Measurements from ENCODE around the gene NRL. TPM values are rescaled to one million over a fixed set of nuclear protein-coding genes. Genes with fewer than 3 reads are reported as not detected.
"Not testable (repeated sequence)": the region's sequence is repeated elsewhere in the genome, so short reads cannot be mapped to it uniquely, and the experiment has no call there.

Gene NRL
- total RNA-seq, 1 experiment from 2014 or later = 2.5 TPM

GRCh38 chr14:24029687-24030086 lies 85.1 kb downstream of the NRL start:
- peaks cover 22 to 26% of the 10 kb centered on the region in 2 experiments for H3K9me3 Mint-ChIP-seq
- H4K8ac ChIP-seq (replicated peaks; ENCODE audit: insufficient read length, low read depth, low read length); H3K23ac ChIP-seq (ENCODE audit: insufficient read length, low read depth, low read length); H3K18ac ChIP-seq (ENCODE audit: insufficient read length, low read depth, low read length); H3K14ac ChIP-seq (ENCODE audit: insufficient read depth, low read length); H3K27ac Mint-ChIP-seq; H3K23me2 ChIP-seq (ENCODE audit: insufficient read length, low read depth, low read length, poor library complexity, severe bottlenecking); H2AK5ac ChIP-seq (ENCODE audit: insufficient read length, low read length); H3K56ac ChIP-seq (ENCODE audit: insufficient read length, low read depth, low read length); H3K27me3 ChIP-seq (ENCODE audit: insufficient read depth, low read length); H3T11ph ChIP-seq (ENCODE audit: low read length); H3K79me2 ChIP-seq (ENCODE audit: insufficient read depth, low read length); H4K91ac ChIP-seq (ENCODE audit: insufficient read length, low read depth, low read length); H2AFZ ChIP-seq (ENCODE audit: low read length); H3K9ac ChIP-seq (ENCODE audit: extremely low read depth, insufficient read length, low read length); H3K79me1 ChIP-seq (ENCODE audit: insufficient read depth, low read depth, low read length, poor library complexity, severe bottlenecking); H3K4ac ChIP-seq (ENCODE audit: low read depth, low read length); H3K4me2 ChIP-seq (ENCODE audit: insufficient read depth, insufficient read length, low read length); DNase-seq; H3K9me3 ChIP-seq (ENCODE audit: control insufficient read depth, low read depth, low read length); H3K4me3 Mint-ChIP-seq; H3K4me1 ChIP-seq (ENCODE audit: insufficient read depth, low read length); H2BK20ac ChIP-seq (ENCODE audit: low read depth, low read length, poor library complexity, severe bottlenecking); H3K36me3 Mint-ChIP-seq (ENCODE audit: insufficient read depth in 1 of 3, low read depth in 3 of 3); H2BK15ac ChIP-seq (ENCODE audit: low read depth, low read length); H4K20me1 ChIP-seq (ENCODE audit: control insufficient read depth, insufficient read depth, insufficient read length); H3K4me1 Mint-ChIP-seq; H4K5ac ChIP-seq (ENCODE audit: insufficient read length, low read depth, low read length); H2BK120ac ChIP-seq (ENCODE audit: low read depth, low read length, poor library complexity, severe bottlenecking); H3K27ac ChIP-seq (ENCODE audit: insufficient read length, low read depth, low read length); H2BK12ac ChIP-seq (ENCODE audit: insufficient read length, low read depth, low read length); H2BK5ac ChIP-seq (ENCODE audit: insufficient read length, low read length): not testable (repeated sequence)
- WGBS (ENCODE audit: extremely low coverage, insufficient read length, low lambda C conversion rate) = no CpG with 5 or more reads among the region's 3 CpGs
- H3K27me3 Mint-ChIP-seq (ENCODE audit: low read depth) = peaks cover 32% of the 10 kb centered on the region

Small RNA genes lying within 50 kb of the gene (microRNA-seq; reads per million reads assigned to microRNA genes)
- gene MIR7703 (ENCODE audit: borderline microRNAs expressed) = not detected

Other genes with a start within 250 kb of the NRL start
- 11.2 and 12.7 TPM in 2 replicates for gene DHRS4, start 161.2 kb downstream of the NRL start, total RNA-seq (2021)
- 9.7 and 10.2 TPM in 2 replicates for gene DHRS4L2, start 126.0 kb downstream of the NRL start, total RNA-seq (2021)
- gene CARMIL3, start 62.9 kb downstream of the NRL start, total RNA-seq (2021) = 4.7 and 5.8 TPM in 2 replicates
- gene CPNE6, start 43.4 kb downstream of the NRL start, total RNA-seq (2021) = not detected in 2 replicates
- 48.9 and 50.2 TPM in 2 replicates for gene PCK2, start 20.6 kb downstream of the NRL start, total RNA-seq (2021)
- 73.4 and 74.3 TPM in 2 replicates for gene DCAF11, start 172 bp downstream of the NRL start, total RNA-seq (2021)
- gene FITM1, start 15.7 kb upstream of the NRL start, total RNA-seq (2021) = 0.31 and 0.72 TPM in 2 replicates
- 109 TPM in 2 replicates for gene PSME1, start 21.2 kb upstream of the NRL start, total RNA-seq (2021)
- gene EMC9, start 26.6 kb upstream of the NRL start, total RNA-seq (2021) = 52.9 and 55.9 TPM in 2 replicates
- gene PSME2, start 31.7 kb upstream of the NRL start, total RNA-seq (2021) = 125 and 126 TPM in 2 replicates
- gene RNF31, start 32.5 kb upstream of the NRL start, total RNA-seq (2021) = 67.8 and 87.3 TPM in 2 replicates
- gene IRF9, start 46.3 kb upstream of the NRL start, total RNA-seq (2021) = 20.9 and 27.6 TPM in 2 replicates
- 58.0 and 58.5 TPM in 2 replicates for gene REC8, start 57.1 kb upstream of the NRL start, total RNA-seq (2021)
- gene IPO4, start 73.9 kb upstream of the NRL start, total RNA-seq (2021) = 114 and 116 TPM in 2 replicates
- 31.6 and 31.8 TPM in 2 replicates for gene TM9SF1, start 80.5 kb upstream of the NRL start, total RNA-seq (2021)
- gene TSSK4, start 90.7 kb upstream of the NRL start, total RNA-seq (2021) = not detected in 2 replicates
- gene CHMP4A, start 98.5 kb upstream of the NRL start, total RNA-seq (2021) = 42.0 and 46.2 TPM in 2 replicates
- gene MDP1, start 101.1 kb upstream of the NRL start, total RNA-seq (2021) = 18.8 and 19.0 TPM in 2 replicates
- gene NEDD8, start 117.4 kb upstream of the NRL start, total RNA-seq (2021) = 214 and 225 TPM in 2 replicates
- gene GMPR2, start 118.0 kb upstream of the NRL start, total RNA-seq (2021) = 84.7 and 86.9 TPM in 2 replicates
- 41.3 and 47.6 TPM in 2 replicates for gene TINF2, start 127.7 kb upstream of the NRL start, total RNA-seq (2021)
- gene TGM1, start 148.2 kb upstream of the NRL start, total RNA-seq (2021) = 1.8 and 2.9 TPM in 2 replicates
- 25.6 and 26.1 TPM in 2 replicates for gene RABGGTA, start 156.6 kb upstream of the NRL start, total RNA-seq (2021)
- 18.2 and 19.1 TPM in 2 replicates for gene DHRS1, start 184.8 kb upstream of the NRL start, total RNA-seq (2021)
- gene NOP9, start 184.9 kb upstream of the NRL start, total RNA-seq (2021) = 34.7 and 35.0 TPM in 2 replicates
- not detected in 2 replicates for gene CIDEB, start 193.0 kb upstream of the NRL start, total RNA-seq (2021)
- 13.0 and 13.4 TPM in 2 replicates for gene LTB4R2, start 195.2 kb upstream of the NRL start, total RNA-seq (2021)
- gene LTB4R, start 196.6 kb upstream of the NRL start, total RNA-seq (2021) = 8.9 and 9.2 TPM in 2 replicates
- 0.09 and 0.53 TPM in 2 replicates for gene ADCY4, start 220.1 kb upstream of the NRL start, total RNA-seq (2021)
- 0.35 TPM in 1 of 2 replicates, not detected in the other for gene RIPK3, start 225.0 kb upstream of the NRL start, total RNA-seq (2021)

Measured in H9 (cell line).